ENCODE results near the gene SASH1. TPM values are rescaled to one million over a fixed set of nuclear protein-coding genes. Genes with fewer than 3 reads are reported as not detected.

Gene SASH1
- total RNA-seq, 1 experiment from 2014 or later, result 11.7 TPM

GRCh38 chr6:148518511-148519156 lies 176.0 kb downstream of the SASH1 start:
- POLR2A ChIA-PET, result no interaction called here
- no peak for ATAC-seq

GRCh38 chr6:148520109-148520841 lies 177.6 kb downstream of the SASH1 start:
- intact Hi-C loops (cut with micrococcal nuclease), result no loop called here
- BruUV-seq (replicated peaks), result no TSS peak
- Histone ChIP-seq H3K9ac (ENCODE audit: low read length) (no peak overlapping the region), H3K4me2 (ENCODE audit: low read length) (no peak overlapping the region), H3K9me2 (ENCODE audit: insufficient read depth) (no peaks in the 10 kb centered on the region), H3K9me3 (ENCODE audit: control insufficient read depth in 1 of 2, insufficient read depth in 1 of 2, low read depth in 1 of 2, low read length in 2 of 2) (no peaks in the 10 kb centered on the region), H4K20me1 (ENCODE audit: insufficient read depth) (no peaks in the 10 kb centered on the region), H3K27me3 (ENCODE audit: insufficient read depth, low read length) (no peaks in the 10 kb centered on the region), H3K4me1 (ENCODE audit: control insufficient read depth in 1 of 2, insufficient read depth in 2 of 2, low read length in 2 of 2) (no peaks in the 10 kb centered on the region), H3K36me3 (ENCODE audit: control insufficient read depth in 1 of 2, insufficient read depth in 2 of 2, low read length in 2 of 2) (no peaks in the 10 kb centered on the region), H3K27ac (ENCODE audit: low read depth, low read length) (no peak overlapping the region), H3K79me2 (ENCODE audit: insufficient read depth, low read length) (no peaks in the 10 kb centered on the region), H3K4me3 (replicated peaks in 1 of 2; ENCODE audit: low read depth in 1 of 2, low read length in 2 of 2) (no peak overlapping the region), H2AFZ (ENCODE audit: low read depth, low read length, poor library complexity, severe bottlenecking) (no peak overlapping the region)
- no peak for TF ChIP-seq REST (IDR thresholded peaks at IDR 0.05; ENCODE audit: low read depth)
- TF ChIP-seq ZNF274 (IDR thresholded peaks at IDR 0.05; ENCODE audit: low read depth, low read length), result no peak
- no peak for TF ChIP-seq SIN3A (IDR thresholded peaks at IDR 0.05; ENCODE audit: low read depth)
- TF ChIP-seq SP1 (IDR thresholded peaks at IDR 0.05; ENCODE audit: low read depth), result no peak
- ATAC-seq (no peak), DNase-seq (ENCODE audit: low read depth, low spot score) (no peak)
- ChIA-PET CTCF (no interaction called here), POLR2A (no interaction called here), RAD21 (ENCODE audit: low non-redundant PET in 1 of 2, low total read pairs in 2 of 2, uncharacterized antibody in 2 of 2, unreplicated experiment in 2 of 2) (no interaction called here)

More at GRCh38 chr6:148518511-148519156, 176.0 kb downstream of the SASH1 start:
- RAD21 ChIA-PET (ENCODE audit: low non-redundant PET in 1 of 2, low total read pairs in 2 of 2, uncharacterized antibody in 2 of 2, unreplicated experiment in 2 of 2), result no interaction called here
- CTCF ChIA-PET, result no interaction called here
- Histone ChIP-seq H3K4me2 (ENCODE audit: low read length) (no peak overlapping the region), H3K4me1 (ENCODE audit: control insufficient read depth in 1 of 2, insufficient read depth in 2 of 2, low read length in 2 of 2) (no peaks in the 10 kb centered on the region), H3K9me2 (ENCODE audit: insufficient read depth) (no peaks in the 10 kb centered on the region), H3K36me3 (ENCODE audit: control insufficient read depth in 1 of 2, insufficient read depth in 2 of 2, low read length in 2 of 2) (no peaks in the 10 kb centered on the region), H3K9me3 (ENCODE audit: control insufficient read depth in 1 of 2, insufficient read depth in 1 of 2, low read depth in 1 of 2, low read length in 2 of 2) (no peaks in the 10 kb centered on the region), H3K79me2 (ENCODE audit: insufficient read depth, low read length) (no peaks in the 10 kb centered on the region), H3K27me3 (ENCODE audit: insufficient read depth, low read length) (no peaks in the 10 kb centered on the region), H3K9ac (ENCODE audit: low read length) (no peak overlapping the region), H2AFZ (ENCODE audit: low read depth, low read length, poor library complexity, severe bottlenecking) (no peak overlapping the region), H3K4me3 (replicated peaks in 1 of 2; ENCODE audit: low read depth in 1 of 2, low read length in 2 of 2) (no peak overlapping the region), H4K20me1 (ENCODE audit: insufficient read depth) (no peaks in the 10 kb centered on the region), H3K27ac (ENCODE audit: low read depth, low read length) (no peak overlapping the region)
- no peak for DNase-seq (ENCODE audit: low read depth, low spot score)
- TF ChIP-seq SRF (IDR thresholded peaks at IDR 0.05; ENCODE audit: low read depth) (no peak), ZFX (IDR thresholded peaks at IDR 0.05) (no peak), JUND (IDR thresholded peaks at IDR 0.05) (no peak)
- intact Hi-C loops (cut with micrococcal nuclease), result no loop called here
- no TSS peak for BruUV-seq (replicated peaks)
